HEK293T (cell line): ENCODE data around the gene SNX14.

ENCODE experiments used
- CTCF ChIA-PET: fragments of 350-600 bp; formaldehyde crosslinking; extraction: SDS; loops from one replicate; lab custom pipeline; 2021; ENCODE audit warnings: antibody characterized with exemption, inconsistent platforms; lab: Yijun Ruan, JAX
- POLR2A ChIA-PET: fragments of 350-600 bp; formaldehyde crosslinking; extraction: SDS; loops from one replicate; lab custom pipeline; 2020; ENCODE audit warnings: antibody characterized with exemption, inconsistent platforms; lab: Yijun Ruan, JAX
- DNase-seq: peaks from one replicate; pipeline ENCODE4 v3.0.0; 2012; ENCODE audit warnings: mixed read lengths; ENCODE audit errors: extremely low spot score
- ARNT ChIP-seq: fragments of 450-650 bp; IDR thresholded peaks from 2 replicates; pipeline ENCODE4 v1.6.1; 2017; ENCODE audit warnings: mild to moderate bottlenecking
- BHLHE40 ChIP-seq: fragments of 450-650 bp; IDR thresholded peaks from 2 replicates; pipeline ENCODE4 v1.6.1; 2016; ENCODE audit warnings: mild to moderate bottlenecking, moderate library complexity, borderline replicate concordance
- CTBP1 ChIP-seq: fragments of 450-650 bp; IDR thresholded peaks from 2 replicates; pipeline ENCODE4 v1.6.1; 2016; ENCODE audit warnings: borderline replicate concordance
- ELF4 ChIP-seq: fragments of 450-650 bp; IDR thresholded peaks from 2 replicates; pipeline ENCODE4 v1.6.1; 2017; ENCODE audit warnings: antibody characterized with exemption
- FOXA1 ChIP-seq: fragments of 450-650 bp; IDR thresholded peaks from 2 replicates; pipeline ENCODE4 v1.6.1; 2016; ENCODE audit warnings: mild to moderate bottlenecking
- FOXK2 ChIP-seq: fragments of 450-650 bp; IDR thresholded peaks from 2 replicates; pipeline ENCODE4 v1.6.1; 2016; ENCODE audit warnings: mild to moderate bottlenecking
- FOXM1 ChIP-seq: fragments of 450-650 bp; IDR thresholded peaks from 2 replicates; pipeline ENCODE4 v1.6.1; 2017; ENCODE audit warnings: mild to moderate bottlenecking, borderline replicate concordance
- HDGF ChIP-seq: fragments of 450-650 bp; IDR thresholded peaks from 2 replicates; pipeline ENCODE4 v1.6.1; 2017; ENCODE audit warnings: antibody characterized with exemption, borderline replicate concordance
- L3MBTL2 ChIP-seq: fragments of 450-650 bp; conservative IDR thresholded peaks from 2 replicates; pipeline ENCODE4 v1.6.1; 2016; ENCODE audit warnings: mild to moderate bottlenecking
- LEF1 ChIP-seq: fragments of 450-650 bp; IDR thresholded peaks from 2 replicates; pipeline ENCODE4 v1.6.1; 2017; ENCODE audit warnings: mild to moderate bottlenecking, borderline replicate concordance
- NFRKB ChIP-seq: fragments of 450-650 bp; IDR thresholded peaks from 2 replicates; pipeline ENCODE4 v1.6.1; 2016; ENCODE audit warnings: mild to moderate bottlenecking, moderate library complexity
- PKNOX1 ChIP-seq: fragments of 450-650 bp; IDR thresholded peaks from 2 replicates; pipeline ENCODE4 v1.6.1; 2016
- SP1 ChIP-seq: fragments of 450-650 bp; IDR thresholded peaks from 2 replicates; pipeline ENCODE4 v1.6.1; 2017
- SUZ12 ChIP-seq: fragments of 450-650 bp; IDR thresholded peaks from 2 replicates; pipeline ENCODE4 v1.6.1; 2016; ENCODE audit warnings: mild to moderate bottlenecking
- TARDBP ChIP-seq: fragments of 450-650 bp; IDR thresholded peaks from 2 replicates; pipeline ENCODE4 v1.6.1; 2016
- ZNF384 ChIP-seq: fragments of 450-650 bp; IDR thresholded peaks from 2 replicates; pipeline ENCODE4 v1.6.1; 2016

The SNX14 gene

DNA sequence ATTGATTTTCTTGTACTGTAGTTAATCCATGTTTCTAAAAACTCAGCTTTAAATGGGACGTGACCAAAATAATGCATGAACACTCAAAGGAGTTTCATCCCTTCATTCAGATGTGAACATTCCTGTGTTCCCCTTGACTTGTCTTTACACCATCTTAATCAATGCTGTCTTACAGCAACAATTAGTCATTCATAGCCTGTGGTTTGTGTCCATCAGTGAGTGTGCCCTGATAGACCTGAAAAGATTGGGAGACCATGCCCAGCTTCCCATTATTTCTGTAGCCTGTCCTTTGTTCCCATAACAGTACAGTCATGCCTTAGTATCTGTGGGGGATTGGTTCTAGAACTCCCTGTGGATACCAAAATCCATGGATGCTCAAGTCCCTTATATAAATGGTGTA lies 119.9 kb downstream of the SNX14 start:
- POLR2A ChIA-PET, result no interaction called here
- DNase-seq, result no peak
- TF ChIP-seq ARNT, result no peak
- no peak for TF ChIP-seq NFRKB
- no peak for TF ChIP-seq ZNF384
- TF ChIP-seq FOXK2, result no peak
- TF ChIP-seq SUZ12, result no peak
- TF ChIP-seq SP1, result no peak
- no peak for TF ChIP-seq L3MBTL2
- no peak for TF ChIP-seq FOXA1
- no peak for TF ChIP-seq CTBP1
- TF ChIP-seq HDGF, result no peak
- no peak for TF ChIP-seq LEF1
- no peak for TF ChIP-seq FOXM1
- no peak for TF ChIP-seq PKNOX1
- no peak for TF ChIP-seq ELF4
- TF ChIP-seq BHLHE40, result no peak
- no peak for TF ChIP-seq TARDBP
- CTCF ChIA-PET, result interaction anchor here (0.8 to 0.9 kb wide), 2 partner anchors 9 to 11 kb away, joined by 3 read pairs; no protein-coding TSS in a partner anchor

DNA sequence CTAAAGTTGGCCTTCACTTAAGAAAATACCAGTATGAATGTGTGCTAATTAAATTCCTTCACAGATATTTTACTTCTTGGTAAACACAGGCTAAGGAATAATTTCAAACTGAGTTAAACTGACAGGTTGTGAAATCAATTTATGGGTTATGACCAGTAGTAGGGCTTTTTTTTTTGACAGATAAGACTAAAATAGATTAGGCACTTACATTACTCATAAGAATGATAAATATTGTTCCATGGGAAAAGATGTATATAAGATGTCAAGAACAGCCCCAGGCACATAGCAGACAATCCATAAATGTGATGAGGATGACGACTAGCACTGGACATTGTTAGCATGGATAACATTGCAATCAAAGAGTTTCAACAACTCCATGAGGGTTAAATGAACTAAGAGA lies 120.9 kb downstream of the SNX14 start:
- TF ChIP-seq SUZ12, result no peak
- no peak for TF ChIP-seq NFRKB
- TF ChIP-seq SP1, result no peak
- ChIA-PET POLR2A (no interaction called here), CTCF (no interaction called here)
- no peak for DNase-seq

DNA sequence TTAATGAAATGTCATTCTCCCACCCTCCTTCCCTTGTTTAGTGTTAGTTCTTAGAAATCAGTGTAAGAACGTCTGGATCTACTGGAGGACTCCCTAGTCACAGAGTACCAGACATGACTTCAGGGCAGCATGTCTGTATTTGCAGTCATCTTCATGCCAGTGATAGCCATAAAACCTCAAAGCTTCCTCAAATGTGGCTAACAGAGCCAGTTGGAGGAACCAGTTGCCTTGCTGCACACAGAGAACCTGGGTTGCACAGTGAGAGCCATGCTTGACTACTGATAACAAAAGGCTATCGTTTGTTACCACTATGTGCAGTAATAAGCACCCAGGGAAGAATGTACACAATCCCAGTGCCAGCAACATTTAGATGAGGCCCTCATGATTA lies 123.6 kb downstream of the SNX14 start:
- TF ChIP-seq ZNF384, result no peak
- no peak for TF ChIP-seq CTBP1
- DNase-seq, result no peak
- POLR2A ChIA-PET, result no interaction called here
- CTCF ChIA-PET, result no interaction called here

GRCh38 chr6:85469276-85470022 lies 124.2 kb downstream of the SNX14 start:
- ChIA-PET POLR2A (no interaction called here), CTCF (no interaction called here)
- DNase-seq, result no peak
- TF ChIP-seq NFRKB (no peak), ZNF384 (no peak), FOXK2 (no peak), L3MBTL2 (no peak), SUZ12 (no peak), SP1 (no peak), BHLHE40 (no peak), ELF4 (no peak), LEF1 (no peak), PKNOX1 (no peak)

GRCh38 chr6:85468326-85468725 lies 125.3 kb downstream of the SNX14 start:
- DNase-seq, result no peak
- no peak for TF ChIP-seq ARNT
- TF ChIP-seq SP1, result no peak
- TF ChIP-seq TARDBP, result no peak
- no peak for TF ChIP-seq FOXK2
- no peak for TF ChIP-seq FOXA1
- no peak for TF ChIP-seq HDGF
- no peak for TF ChIP-seq BHLHE40
- TF ChIP-seq FOXM1, result no peak
- TF ChIP-seq NFRKB, result no peak
- no peak for TF ChIP-seq L3MBTL2
- TF ChIP-seq SUZ12, result no peak
- TF ChIP-seq ELF4, result no peak
- no peak for TF ChIP-seq LEF1
- no peak for TF ChIP-seq PKNOX1
- no peak for TF ChIP-seq ZNF384
- no peak for TF ChIP-seq CTBP1
- ChIA-PET CTCF (no interaction called here), POLR2A (no interaction called here)

GRCh38 chr6:85465762-85466161 lies 127.9 kb downstream of the SNX14 start:
- TF ChIP-seq L3MBTL2, result no peak
- no peak for TF ChIP-seq CTBP1
- no peak for DNase-seq
- ChIA-PET POLR2A (interaction anchor here (1.0 kb wide), 1 partner anchor 177 kb away, joined by 3 read pairs; the partner anchor contains the start of gene SYNCRIP), CTCF (no interaction called here)

- POLR2A ChIA-PET, result interaction anchor here (0.6 kb wide), 1 partner anchor 15 kb away, joined by 3 read pairs; the partner anchor contains the start of gene NT5E
- TF ChIP-seq FOXM1 (no peak), SUZ12 (no peak), CTBP1 (no peak), ZNF384 (no peak), ELF4 (no peak), FOXA1 (no peak), ARNT (no peak), HDGF (no peak), L3MBTL2 (no peak), PKNOX1 (no peak), FOXK2 (no peak), NFRKB (no peak), TARDBP (no peak)
- DNase-seq, result no peak
- CTCF ChIA-PET, result interaction anchor here (3.9 kb wide), 1 partner anchor 18 kb away, joined by 14 read pairs; no protein-coding TSS in a partner anchor
These were observed 128.9 kb downstream of the SNX14 start for GRCh38 chr6:85464722-85465150.
